SK-MEL-5 (cell line): Measurements from ENCODE around the gene ALDH4A1. TPM values are rescaled to one million over a fixed set of nuclear protein-coding genes. Genes with fewer than 3 reads are reported as not detected.
"Not testable (repeated sequence)": the region's sequence is repeated elsewhere in the genome, so short reads cannot be mapped to it uniquely, and the experiment has no call there.

Experiments
- DNase-seq: peaks from one replicate; pipeline ENCODE4 v3.0.0-alpha.2; 2016; ENCODE audit warnings: low read depth, low spot score
- in situ Hi-C: cut with HindIII; loops from 2 replicates; pipeline ENCODE4 v1.10.0; 2016; ENCODE audit warnings: low sequenced_read_pairs, high pct_unique_total_duplicates, low pct_unique_long_range_greater_than_20kb
- total RNA-seq: library from RNA; depleted of rRNA; stranded (reverse); fragments of >200 nt; shearing (Covaris generic); gene quantifications from 2 replicates; pipeline ENCODE4 v1.2.3, GENCODE V29; 2014

The ALDH4A1 gene
- total RNA-seq, 1 experiment from 2014 or later: 8.7 TPM

- in situ Hi-C loops: no loop called here
- DNase-seq: no peak
Measured at GRCh38 chr1:18874036-18874435, 28.3 kb downstream of the ALDH4A1 start.

- in situ Hi-C loops: no loop called here
- no peak for DNase-seq
Measured at GRCh38 chr1:18872071-18872611, 30.2 kb downstream of the ALDH4A1 start.

GRCh38 chr1:18871401-18872070, 30.8 kb downstream of the ALDH4A1 start:
- in situ Hi-C loops: no loop called here
- no peak for DNase-seq

GRCh38 chr1:18870957-18871356, 31.4 kb downstream of the ALDH4A1 start:
- in situ Hi-C loops: no loop called here
- DNase-seq: no peak

GRCh38 chr1:18870595-18870865, 31.8 kb downstream of the ALDH4A1 start:
- in situ Hi-C loops, DNase-seq: not testable (repeated sequence)

GRCh38 chr1:18869847-18870594, 32.3 kb downstream of the ALDH4A1 start:
- no peak for DNase-seq
- in situ Hi-C loops: no loop called here

GRCh38 chr1:18868801-18869424, 33.4 kb downstream of the ALDH4A1 start:
- in situ Hi-C loops: no loop called here
- DNase-seq: peak; percentile 61

GRCh38 chr1:18868354-18868753, 34.0 kb downstream of the ALDH4A1 start:
- in situ Hi-C loops: no loop called here
- DNase-seq: no peak

GRCh38 chr1:18866846-18867245, 35.5 kb downstream of the ALDH4A1 start:
- no peak for DNase-seq
- in situ Hi-C loops: no loop called here

GRCh38 chr1:18866314-18866713, 36.0 kb downstream of the ALDH4A1 start:
- in situ Hi-C loops: no loop called here

GRCh38 chr1:18865176-18865575, 37.2 kb downstream of the ALDH4A1 start:
- DNase-seq: no peak
- in situ Hi-C loops: no loop called here

More at GRCh38 chr1:18866314-18866713, 36.0 kb downstream of the ALDH4A1 start:
- no peak for DNase-seq

GRCh38 chr1:18861590-18861989, 40.8 kb downstream of the ALDH4A1 start:
- in situ Hi-C loops: no loop called here

GRCh38 chr1:18861082-18861481, 41.3 kb downstream of the ALDH4A1 start:
- DNase-seq: no peak
- in situ Hi-C loops: no loop called here

More at GRCh38 chr1:18861590-18861989, 40.8 kb downstream of the ALDH4A1 start:
- DNase-seq: no peak

- DNase-seq: no peak
- in situ Hi-C loops: no loop called here
Measured at GRCh38 chr1:18859560-18859959, 42.8 kb downstream of the ALDH4A1 start, which contains the start of gene TAS1R2. TAS1R2 (minus strand) TSS chr1:18859660; CDS start chr1:18859660, 0 bp downstream.

- DNase-seq: no peak
- in situ Hi-C loops: no loop called here
Measured at GRCh38 chr1:18858070-18858688, 44.2 kb downstream of the ALDH4A1 start.

- DNase-seq: no peak
- in situ Hi-C loops: no loop called here
Measured at GRCh38 chr1:18856435-18856834, 45.9 kb downstream of the ALDH4A1 start.

GRCh38 chr1:18855573-18855972, 46.8 kb downstream of the ALDH4A1 start:
- in situ Hi-C loops: no loop called here

More at GRCh38 chr1:18855573-18855972, 46.8 kb downstream of the ALDH4A1 start:
- DNase-seq: no peak
